Upper lobe of left lung (tissue), 6 donors: ENCODE results near the gene G3BP1. TPM values are rescaled to one million over a fixed set of nuclear protein-coding genes. Genes with fewer than 3 reads are reported as not detected.

Experiments
- ATAC-seq, 2 donors: fragments of 200-7000 bp; cut with Tn5 transposase; one replicate each; pipeline ENCODE4 v1.9.1; 2022; ENCODE audit warnings: mild to moderate bottlenecking in 2 of 2, moderate library complexity in 2 of 2; ENCODE audit not compliant: low FRiP score in 2 of 2
- DNase-seq, 2 donors: peaks; one replicate each; pipeline ENCODE4 v3.0.0-alpha.2; 2019 to 2020
- H3K27ac ChIP-seq, 4 donors: fragments of 200-600 bp; sonication (generic); one replicate each; pipeline ENCODE4 v1.5.1; 2016 to 2019
- H3K27me3 ChIP-seq, 4 donors: fragments of 200-600 bp; sonication (generic); one replicate each; pipeline ENCODE4 v1.5.1; 2017 to 2019
- H3K36me3 ChIP-seq, 4 donors: fragments of 200-600 bp; sonication (generic); one replicate each; pipeline ENCODE4 v1.5.1; 2016 to 2019
- H3K4me1 ChIP-seq, 4 donors: fragments of 200-600 bp; sonication (generic); one replicate each; pipeline ENCODE4 v1.5.1; 2018 to 2019
- H3K4me3 ChIP-seq, 4 donors: fragments of 200-600 bp; sonication (generic); one replicate each; pipeline ENCODE4 v1.5.1; 2017 to 2019; ENCODE audit warnings: mild to moderate bottlenecking in 2 of 4, moderate library complexity in 1 of 4
- H3K9me3 ChIP-seq, 4 donors: fragments of 200-600 bp; sonication (generic); one replicate each; pipeline ENCODE4 v1.5.1; 2018 to 2019
- EP300 ChIP-seq, 4 donors: sonication (generic); formaldehyde crosslinking; IDR thresholded peaks; one replicate each; pipeline ENCODE4 v1.5.1; 2017; ENCODE audit warnings: antibody characterized with exemption in 4 of 4, control low read depth in 2 of 4
- POLR2A ChIP-seq, 4 donors: fragments of 450-650 bp; IDR thresholded peaks; one replicate each; pipeline ENCODE4 v1.5.1; 2016 to 2017; ENCODE audit warnings: antibody characterized with exemption in 4 of 4, mild to moderate bottlenecking in 2 of 4
- POLR2AphosphoS5 ChIP-seq, 2 donors: sonication (generic); formaldehyde crosslinking; IDR thresholded peaks; one replicate each; pipeline ENCODE4 v1.5.1; 2017; ENCODE audit warnings: antibody characterized with exemption in 2 of 2
- WGBS, 2 donors: methylation state at CpG; one replicate each; pipeline ENCODE4 v1.1.5; 2017 to 2018; 5-methylcytosine and 5-hydroxymethylcytosine counted together
- total RNA-seq, 6 donors: library from RNA; depleted of rRNA in 4 of 6; stranded (reverse); fragments of >200 nt in 4 of 6; gene quantifications; one replicate each; pipeline versions ENCODE4 v1.1.0 to v1.2.1, GENCODE V29; 2016 to 2021
- TF ChIP-seq, protein P1 (sequence below), 6 experiments: fragments of 450-650 bp in 4 of 6; fragments of 200-600 bp in 2 of 6; sonication (generic) in 2 of 6; IDR thresholded peaks; one replicate each; pipeline ENCODE4 v1.5.1; 2016 to 2019; ENCODE audit warnings: antibody characterized with exemption in 6 of 6
- donor health status: DM: no; HTN: no; CAD: no; lungs with moderate emphysema.
- donor health status: DM: no; HTN: yes; CAD: no; lungs with severe emphysema.

Gene G3BP1
- total RNA-seq, 6 donors from 2014 or later, result 40.9 to 169 (median 81.6) TPM

DNA sequence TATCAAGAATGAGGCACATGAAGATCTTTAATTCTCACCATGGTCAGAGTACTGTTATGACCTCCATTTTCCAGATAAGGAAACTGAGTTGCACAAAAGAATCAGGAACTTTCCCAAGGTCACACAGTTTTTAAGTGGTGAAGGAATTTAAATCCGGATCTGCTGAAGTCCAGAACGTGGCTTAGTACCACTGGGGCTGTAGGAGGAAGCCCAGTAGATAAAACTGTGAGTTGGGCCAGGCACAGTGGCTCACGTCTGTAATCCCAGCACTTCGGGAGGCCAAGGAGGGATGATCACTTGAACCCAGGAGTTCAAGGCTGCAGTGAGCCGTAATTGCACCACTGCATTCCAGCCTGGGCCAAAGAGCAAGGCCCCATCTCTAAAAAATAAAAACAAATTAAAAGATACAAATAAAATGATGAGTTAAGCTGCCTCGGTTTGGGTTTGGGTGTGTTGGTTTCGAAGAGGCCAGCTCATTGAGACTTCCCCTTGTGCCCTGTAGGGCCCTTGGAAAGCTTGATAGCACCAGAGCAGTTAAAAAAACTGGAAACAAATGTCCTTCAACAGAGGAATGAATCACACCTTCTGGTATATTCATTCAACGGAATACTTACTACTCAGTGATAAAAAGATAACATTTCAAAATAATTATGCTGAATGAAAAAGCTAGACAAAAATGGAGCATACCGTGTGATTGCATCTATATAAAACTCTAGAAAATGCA lies 33.5 kb upstream of the G3BP1 start:
- Histone ChIP-seq H3K36me3 (peaks cover 0 to 9% (median 4%) of the 10 kb centered on the region in 4 donors), H3K27ac (no peak overlapping the region), H3K27me3 (no peaks in the 10 kb centered on the region), H3K9me3 (no peaks in the 10 kb centered on the region), H3K4me3 (no peak overlapping the region), H3K4me1 (peaks cover 0 to 12% (median 10%) of the 10 kb centered on the region in 4 donors)
- 69 to 78% methylated on average over 9 of the region's 9 CpGs for WGBS, 2 donors
- ATAC-seq (no peak), DNase-seq (no peak)
- TF ChIP-seq POLR2A (IDR thresholded peaks at IDR 0.05) (no peak), EP300 (IDR thresholded peaks at IDR 0.05) (no peak), POLR2AphosphoS5 (IDR thresholded peaks at IDR 0.05) (no peak)
- TF ChIP-seq, protein P1, sequence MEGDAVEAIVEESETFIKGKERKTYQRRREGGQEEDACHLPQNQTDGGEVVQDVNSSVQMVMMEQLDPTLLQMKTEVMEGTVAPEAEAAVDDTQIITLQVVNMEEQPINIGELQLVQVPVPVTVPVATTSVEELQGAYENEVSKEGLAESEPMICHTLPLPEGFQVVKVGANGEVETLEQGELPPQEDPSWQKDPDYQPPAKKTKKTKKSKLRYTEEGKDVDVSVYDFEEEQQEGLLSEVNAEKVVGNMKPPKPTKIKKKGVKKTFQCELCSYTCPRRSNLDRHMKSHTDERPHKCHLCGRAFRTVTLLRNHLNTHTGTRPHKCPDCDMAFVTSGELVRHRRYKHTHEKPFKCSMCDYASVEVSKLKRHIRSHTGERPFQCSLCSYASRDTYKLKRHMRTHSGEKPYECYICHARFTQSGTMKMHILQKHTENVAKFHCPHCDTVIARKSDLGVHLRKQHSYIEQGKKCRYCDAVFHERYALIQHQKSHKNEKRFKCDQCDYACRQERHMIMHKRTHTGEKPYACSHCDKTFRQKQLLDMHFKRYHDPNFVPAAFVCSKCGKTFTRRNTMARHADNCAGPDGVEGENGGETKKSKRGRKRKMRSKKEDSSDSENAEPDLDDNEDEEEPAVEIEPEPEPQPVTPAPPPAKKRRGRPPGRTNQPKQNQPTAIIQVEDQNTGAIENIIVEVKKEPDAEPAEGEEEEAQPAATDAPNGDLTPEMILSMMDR (IDR thresholded peaks at IDR 0.05), result no peak

DNA sequence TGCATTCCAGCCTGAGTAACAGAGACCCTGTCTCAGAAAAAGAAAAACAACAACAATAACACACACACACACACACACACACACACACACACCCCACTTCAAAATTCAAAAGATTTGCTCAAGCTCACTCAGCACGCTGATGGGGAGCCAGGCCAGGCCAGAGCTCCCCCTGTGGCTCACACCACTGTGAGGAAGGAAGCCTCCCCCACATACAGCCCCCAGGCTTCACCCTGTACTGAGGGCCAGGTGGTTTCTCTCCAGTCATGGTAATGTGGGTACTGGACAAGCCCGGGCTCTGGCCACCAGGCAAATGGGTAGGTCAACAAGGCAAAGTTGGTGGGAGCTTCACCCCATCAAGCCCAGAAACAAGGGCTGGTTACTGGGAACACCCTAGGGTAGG lies 32.4 kb upstream of the G3BP1 start:
- Histone ChIP-seq H3K27ac (peak overlapping the region in 2 of 4 donors; percentile 33 to 45), H3K9me3 (no peaks in the 10 kb centered on the region), H3K4me3 (no peak overlapping the region), H3K27me3 (no peaks in the 10 kb centered on the region), H3K4me1 (peaks cover 0 to 12% (median 10%) of the 10 kb centered on the region in 4 donors), H3K36me3 (peaks cover 0 to 19% (median 6%) of the 10 kb centered on the region in 4 donors)
- ATAC-seq (no peak), DNase-seq (no peak)
- 75 to 80% methylated on average over 1 to 2 of the region's 2 CpGs for WGBS, 2 donors
- TF ChIP-seq POLR2A (IDR thresholded peaks at IDR 0.05) (no peak), POLR2AphosphoS5 (IDR thresholded peaks at IDR 0.05) (no peak), EP300 (IDR thresholded peaks at IDR 0.05) (no peak)
- TF ChIP-seq, protein P1 (IDR thresholded peaks at IDR 0.05), result no peak

DNA sequence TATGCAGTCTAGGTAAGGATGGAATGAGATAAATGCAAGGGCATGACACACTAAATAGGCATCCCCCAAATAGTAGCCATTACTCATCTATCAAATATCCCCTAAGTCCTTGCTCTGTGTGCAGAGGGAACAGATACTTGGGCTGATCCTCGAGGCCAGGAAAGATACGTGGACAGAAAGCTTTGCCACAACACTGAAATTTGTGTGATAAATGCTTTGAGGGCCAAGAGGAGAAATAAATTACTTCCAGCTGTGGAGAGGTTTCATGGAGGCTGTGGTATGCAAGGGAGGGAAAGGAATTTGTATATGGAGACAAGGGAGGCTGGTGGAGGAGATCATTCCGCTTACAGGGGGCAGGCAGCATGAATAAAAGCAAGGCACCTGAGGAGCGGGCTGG lies 31.8 kb upstream of the G3BP1 start:
- H3K9me3 ChIP-seq, result no peaks in the 10 kb centered on the region
- 61 to 70% methylated on average over 4 of the region's 4 CpGs for WGBS, 2 donors
- DNase-seq (no peak), ATAC-seq (peak; percentile 68 to 74)
- peaks cover 0 to 22% (median 9%) of the 10 kb centered on the region in 4 donors for H3K36me3 ChIP-seq
- H3K27ac ChIP-seq, result peak overlapping the region; percentile 20 to 53 (median 42)
- no peak for TF ChIP-seq EP300 (IDR thresholded peaks at IDR 0.05)
- TF ChIP-seq POLR2AphosphoS5 (IDR thresholded peaks at IDR 0.05), result no peak
- no peak for TF ChIP-seq POLR2A (IDR thresholded peaks at IDR 0.05)
- TF ChIP-seq, protein P1 (IDR thresholded peaks at IDR 0.05), result no peak
- no peaks in the 10 kb centered on the region for H3K27me3 ChIP-seq
- peaks cover under 1 to 17% (median 12%) of the 10 kb centered on the region in 4 donors for H3K4me1 ChIP-seq
- H3K4me3 ChIP-seq, result no peak overlapping the region

DNA sequence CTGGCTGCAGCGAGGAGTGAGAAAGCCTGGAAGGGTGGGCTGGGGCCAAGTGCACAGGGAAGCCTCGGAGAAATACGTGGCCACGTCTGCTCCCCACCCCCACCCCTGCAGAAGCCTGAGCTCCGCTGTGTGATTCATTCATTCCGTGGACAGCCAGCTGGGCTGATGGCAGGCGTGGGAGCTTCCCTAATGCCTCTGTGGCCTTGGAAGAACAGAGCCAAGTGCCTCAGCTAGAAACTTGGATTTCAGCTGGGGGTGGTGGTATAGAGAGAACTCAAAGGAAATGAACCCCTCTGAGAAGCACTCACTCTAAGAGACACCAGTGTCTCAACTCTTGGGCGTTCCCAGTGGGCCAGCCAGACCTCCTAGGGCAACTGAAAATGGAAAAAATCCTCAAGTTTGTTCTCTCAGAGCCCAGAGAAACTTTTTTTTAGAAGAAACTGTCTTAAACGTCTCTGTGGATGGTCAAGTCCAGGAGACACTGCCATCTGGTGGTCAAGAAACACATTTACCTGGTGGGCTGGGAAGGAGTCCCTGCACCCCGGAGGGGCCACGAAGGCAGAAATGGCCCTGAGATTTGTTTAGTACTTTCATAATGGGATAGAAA lies 31.3 kb upstream of the G3BP1 start:
- ATAC-seq, result peak; percentile 69 to 84

More for the DNA sequence above, 31.3 kb upstream of the G3BP1 start:
- no peaks in the 10 kb centered on the region for H3K27me3 ChIP-seq
- peaks cover 0 to 27% (median 12%) of the 10 kb centered on the region in 4 donors for H3K36me3 ChIP-seq
- H3K9me3 ChIP-seq, result no peaks in the 10 kb centered on the region
- H3K27ac ChIP-seq, result peak overlapping the region; percentile 20 to 53 (median 42)
- DNase-seq, result peak in 1 of 2 donors; percentile 31
- WGBS, 2 donors, result 24 to 25% methylated on average over 11 of the region's 11 CpGs
- H3K4me3 ChIP-seq, result no peak overlapping the region
- TF ChIP-seq POLR2A (IDR thresholded peaks at IDR 0.05), result no peak
- no peak for TF ChIP-seq POLR2AphosphoS5 (IDR thresholded peaks at IDR 0.05)
- no peak for TF ChIP-seq EP300 (IDR thresholded peaks at IDR 0.05)
- TF ChIP-seq, protein P1 (IDR thresholded peaks at IDR 0.05), result peak; percentile 71 to 88 (median 78)
- peaks cover 5 to 21% (median 15%) of the 10 kb centered on the region in 4 donors for H3K4me1 ChIP-seq
